GM21515 (cell line): ENCODE results near the gene AIG1.
A peak's percentile ranks its signal among the peaks of the same experiment; 100 is the strongest.

Source experiments
- ATAC-seq: cut with Tn5 transposase; IDR thresholded peaks from one replicate; pipeline ENCODE4 v1.9.1; 2021; ENCODE audit not compliant: unreplicated experiment

Gene AIG1

DNA sequence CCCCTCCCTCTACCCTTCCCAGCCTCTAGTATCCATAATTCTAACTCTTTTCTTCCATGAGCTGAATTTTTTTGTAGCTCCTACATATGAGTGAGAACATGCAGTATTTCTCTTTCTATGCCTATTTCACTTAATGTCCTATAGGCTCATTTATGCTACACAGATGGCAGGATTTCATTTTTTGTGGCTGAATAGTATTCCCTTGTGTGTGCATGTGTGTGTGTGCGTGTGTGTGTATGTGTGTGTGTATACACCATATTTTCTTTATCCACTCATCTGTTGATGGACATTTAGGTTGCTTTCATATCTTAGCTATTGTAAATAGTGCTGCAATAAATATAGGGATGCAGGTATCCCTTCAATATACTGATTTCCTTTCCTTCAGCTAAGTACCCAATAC lies 288.8 kb downstream of the AIG1 start:
- ATAC-seq = no peak

DNA sequence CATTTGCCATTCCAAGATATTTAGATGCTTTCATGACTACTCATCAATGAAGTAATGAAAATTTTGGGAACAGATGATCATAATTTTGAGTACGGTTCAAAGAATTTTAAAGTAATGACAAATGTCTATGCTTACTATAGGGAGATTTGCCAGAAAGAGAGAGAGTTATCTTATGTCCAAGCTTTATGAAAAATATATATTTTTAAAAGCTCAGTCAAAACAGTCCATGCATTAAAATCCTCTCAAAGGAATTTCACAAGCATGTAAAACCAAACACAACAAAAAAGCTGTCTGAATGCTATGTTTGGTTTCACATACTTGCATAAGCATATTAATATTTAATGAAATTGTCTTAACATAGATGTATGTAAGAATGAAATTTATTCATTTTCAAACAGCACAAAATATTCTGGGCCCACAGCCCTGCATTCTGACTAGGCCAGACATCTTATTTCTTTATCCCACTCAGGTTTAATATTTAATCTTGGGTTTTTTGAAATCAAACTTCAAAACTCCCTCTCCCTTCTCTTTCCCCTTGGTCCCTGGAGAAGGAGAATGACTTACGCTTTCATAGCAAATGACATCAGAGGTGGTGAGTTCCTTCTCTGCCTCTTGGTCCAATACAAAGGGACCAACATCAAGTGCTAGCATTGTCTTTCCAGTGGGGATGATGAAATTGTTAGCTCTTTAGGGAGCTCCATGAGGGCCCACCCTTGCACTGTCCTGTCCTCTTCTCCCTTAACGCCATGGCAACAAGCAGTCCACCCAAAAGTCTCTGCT lies 295.6 kb downstream of the AIG1 start:
- no peak for ATAC-seq

- ATAC-seq = no peak
Observed at GRCh38 chr6:143357152-143357551, 296.5 kb downstream of the AIG1 start.

GRCh38 chr6:143357561-143358255 lies 297.0 kb downstream of the AIG1 start:
- ATAC-seq = no peak

DNA sequence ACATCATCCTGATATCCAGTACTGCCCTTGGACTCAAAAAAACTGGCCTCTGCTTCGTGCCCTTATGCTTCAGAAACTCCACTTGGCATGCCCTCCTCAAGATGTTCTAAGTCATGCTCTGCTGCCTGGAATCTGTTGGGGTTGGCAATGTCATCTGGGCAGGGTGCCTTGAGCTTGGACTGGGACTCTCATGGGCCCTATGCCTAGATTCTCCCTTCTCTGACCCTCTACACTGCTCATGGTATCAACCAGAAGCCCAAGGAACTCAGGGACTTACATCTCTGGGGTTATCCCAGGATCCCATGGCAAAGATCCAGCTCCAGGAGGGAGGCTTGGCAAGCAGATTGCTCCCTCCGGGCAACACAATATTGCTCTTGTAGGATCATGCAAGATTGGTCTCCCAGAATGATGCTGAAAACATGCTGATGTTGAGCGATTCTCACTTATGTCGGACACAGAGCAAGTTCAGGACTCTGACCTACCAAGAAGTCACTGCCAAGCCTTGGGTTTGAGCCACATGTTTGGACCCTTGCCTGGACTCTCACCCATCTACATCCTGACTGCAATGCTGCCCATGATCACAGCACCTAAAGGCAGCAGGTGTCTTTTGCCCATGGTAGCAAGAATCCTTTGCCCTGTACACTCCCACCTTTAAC lies 301.0 kb downstream of the AIG1 start:
- no peak for ATAC-seq

GRCh38 chr6:143362192-143362558 lies 301.5 kb downstream of the AIG1 start:
- ATAC-seq = no peak

DNA sequence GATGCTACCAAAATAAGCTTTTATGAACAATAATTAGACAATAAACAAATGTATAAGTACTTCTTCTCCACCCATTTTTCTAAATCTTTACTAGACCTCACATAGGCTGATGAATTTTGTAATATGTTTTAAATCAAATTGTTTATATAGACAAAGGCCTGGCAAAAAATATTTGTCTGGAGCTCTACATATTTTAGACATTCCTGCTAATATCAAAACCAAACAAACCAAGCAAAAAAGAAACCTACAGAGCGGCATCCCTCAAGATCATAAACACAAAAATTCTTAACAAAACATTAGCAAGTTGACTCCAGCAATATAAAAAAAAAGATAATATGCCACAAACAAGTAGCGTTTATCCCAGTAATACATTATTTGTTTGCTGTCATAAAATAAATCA lies 302.6 kb downstream of the AIG1 start:
- no peak for ATAC-seq

GRCh38 chr6:143368426-143368825 lies 307.7 kb downstream of the AIG1 start:
- peak; percentile 97 for ATAC-seq

GRCh38 chr6:143369971-143370370 lies 309.3 kb downstream of the AIG1 start:
- no peak for ATAC-seq

DNA sequence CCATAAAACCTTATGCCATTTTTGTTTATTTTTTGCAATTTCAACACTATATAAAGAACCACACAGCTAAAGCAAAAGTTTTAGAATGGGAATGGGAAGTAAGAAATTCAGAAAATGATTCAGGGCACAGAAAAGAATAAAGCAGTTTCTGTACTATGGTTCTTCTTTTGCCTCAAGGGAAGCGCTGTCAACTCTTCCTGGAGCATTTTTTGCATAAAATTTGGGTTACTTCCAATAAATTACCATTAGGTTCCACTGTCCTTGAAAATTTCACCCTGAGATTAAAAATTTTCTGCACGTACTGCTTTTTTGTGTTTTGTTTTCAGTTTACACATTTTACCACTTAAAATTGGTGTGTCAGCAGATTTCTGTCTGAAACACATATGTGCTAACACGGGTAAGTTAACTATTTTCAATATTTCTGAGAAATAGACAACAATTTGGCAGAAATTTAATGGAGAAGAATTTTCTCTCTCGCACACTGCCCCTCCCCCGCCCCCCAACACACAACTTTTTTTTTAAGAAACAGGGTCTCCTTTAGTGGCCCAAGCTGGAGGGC lies 310.2 kb downstream of the AIG1 start:
- ATAC-seq = no peak

GRCh38 chr6:143372199-143372882 lies 311.7 kb downstream of the AIG1 start:
- ATAC-seq = no peak

GRCh38 chr6:143374014-143374413 lies 313.3 kb downstream of the AIG1 start:
- ATAC-seq = no peak

- ATAC-seq = no peak
Observed at GRCh38 chr6:143375022-143375585, 314.4 kb downstream of the AIG1 start.

GRCh38 chr6:143376375-143376774 lies 315.7 kb downstream of the AIG1 start:
- no peak for ATAC-seq

GRCh38 chr6:143376861-143377260 lies 316.2 kb downstream of the AIG1 start:
- no peak for ATAC-seq

- ATAC-seq = no peak
Observed at GRCh38 chr6:143385636-143386035, 324.9 kb downstream of the AIG1 start.

GRCh38 chr6:143390278-143390677 lies 329.6 kb downstream of the AIG1 start:
- ATAC-seq = no peak
